ENCODE results near the gene NDUFB5. TPM values are rescaled to one million over a fixed set of nuclear protein-coding genes. Genes with fewer than 3 reads are reported as not detected.

NDUFB5 gene
- total RNA-seq, 1 experiment from 2014 or later: 78.9 TPM

- Histone ChIP-seq H4K5ac (ENCODE audit: insufficient read length, low read depth, low read length) (no peak overlapping the region), H2BK12ac (ENCODE audit: insufficient read length, low read depth, low read length) (no peak overlapping the region), H4K91ac (ENCODE audit: insufficient read length, low read depth, low read length) (no peak overlapping the region), H3K9ac (ENCODE audit: extremely low read depth, insufficient read length, low read length) (no peak overlapping the region), H2BK5ac (ENCODE audit: insufficient read length, low read length) (no peak overlapping the region), H3K56ac (ENCODE audit: insufficient read length, low read depth, low read length) (no peak overlapping the region), H3K27ac (ENCODE audit: insufficient read length, low read depth, low read length) (no peak overlapping the region), H3K23me2 (ENCODE audit: insufficient read length, low read depth, low read length, poor library complexity, severe bottlenecking) (no peaks in the 10 kb centered on the region), H3K9me3 (ENCODE audit: control insufficient read depth, low read depth, low read length) (no peaks in the 10 kb centered on the region), H3K4me2 (ENCODE audit: insufficient read depth, insufficient read length, low read length) (no peak overlapping the region), H4K8ac (replicated peaks; ENCODE audit: insufficient read length, low read depth, low read length) (no peak overlapping the region), H3K27me3 (ENCODE audit: insufficient read depth, low read length) (no peaks in the 10 kb centered on the region), H2AFZ (ENCODE audit: low read length) (no peak overlapping the region), H2AK5ac (ENCODE audit: insufficient read length, low read length) (no peak overlapping the region), H3K79me2 (ENCODE audit: insufficient read depth, low read length) (peaks cover 15% of the 10 kb centered on the region; the same call in 1 of the 2 replicates), H2BK15ac (ENCODE audit: low read depth, low read length) (no peak overlapping the region), H3K4me1 (ENCODE audit: insufficient read depth, low read length) (0 out of 2 replicates have a peak, but pooled peaks cover 3% of the 10 kb centered on the region), H2BK120ac (ENCODE audit: low read depth, low read length, poor library complexity, severe bottlenecking) (no peak overlapping the region), H4K20me1 (ENCODE audit: control insufficient read depth, insufficient read depth, insufficient read length) (no peaks in the 10 kb centered on the region), H3K14ac (ENCODE audit: insufficient read depth, low read length) (no peak overlapping the region), H2BK20ac (ENCODE audit: low read depth, low read length, poor library complexity, severe bottlenecking) (no peak overlapping the region), H3K23ac (ENCODE audit: insufficient read length, low read depth, low read length) (no peak overlapping the region), H3K18ac (ENCODE audit: insufficient read length, low read depth, low read length) (no peak overlapping the region), H3T11ph (ENCODE audit: low read length) (no peak overlapping the region), H3K4ac (ENCODE audit: low read depth, low read length) (no peak overlapping the region), H3K79me1 (ENCODE audit: insufficient read depth, low read depth, low read length, poor library complexity, severe bottlenecking) (peaks cover 22% of the 10 kb centered on the region)
- H3K4me3 Mint-ChIP-seq: peak overlapping the region in 1 of 2 experiments; percentile 62; a peak in 1 of 5 replicates
- no CpG with 5 or more reads among the region's 1 CpG for WGBS (ENCODE audit: extremely low coverage, insufficient read length, low lambda C conversion rate)
- peak overlapping the region in 2 of 3 experiments; percentile 3 to 13; a peak in 1 of 7 replicates for H3K27ac Mint-ChIP-seq
- TF ChIP-seq CTCF (conservative IDR thresholded peaks at IDR 0.05): no peak
- no peaks in the 10 kb centered on the region for H3K27me3 Mint-ChIP-seq (ENCODE audit: low read depth)
- H3K9me3 Mint-ChIP-seq: no peaks in the 10 kb centered on the region; a peak in 1 of 5 replicates
- no peak for DNase-seq
- H3K36me3 Mint-ChIP-seq (ENCODE audit: insufficient read depth in 1 of 3, low read depth in 3 of 3): no peaks in the 10 kb centered on the region; a peak in 1 of 7 replicates
- peaks cover 31 to 33% of the 10 kb centered on the region in 2 experiments for H3K4me1 Mint-ChIP-seq
Measured at GRCh38 chr3:179666030-179666429, 61.4 kb downstream of the NDUFB5 start.

Measured in H9 (cell line).